ENCODE measurements around the gene RAPGEF2.
"Not testable (repeated sequence)": the region's sequence is repeated elsewhere in the genome, so short reads cannot be mapped to it uniquely, and the experiment has no call there.

The RAPGEF2 gene

DNA sequence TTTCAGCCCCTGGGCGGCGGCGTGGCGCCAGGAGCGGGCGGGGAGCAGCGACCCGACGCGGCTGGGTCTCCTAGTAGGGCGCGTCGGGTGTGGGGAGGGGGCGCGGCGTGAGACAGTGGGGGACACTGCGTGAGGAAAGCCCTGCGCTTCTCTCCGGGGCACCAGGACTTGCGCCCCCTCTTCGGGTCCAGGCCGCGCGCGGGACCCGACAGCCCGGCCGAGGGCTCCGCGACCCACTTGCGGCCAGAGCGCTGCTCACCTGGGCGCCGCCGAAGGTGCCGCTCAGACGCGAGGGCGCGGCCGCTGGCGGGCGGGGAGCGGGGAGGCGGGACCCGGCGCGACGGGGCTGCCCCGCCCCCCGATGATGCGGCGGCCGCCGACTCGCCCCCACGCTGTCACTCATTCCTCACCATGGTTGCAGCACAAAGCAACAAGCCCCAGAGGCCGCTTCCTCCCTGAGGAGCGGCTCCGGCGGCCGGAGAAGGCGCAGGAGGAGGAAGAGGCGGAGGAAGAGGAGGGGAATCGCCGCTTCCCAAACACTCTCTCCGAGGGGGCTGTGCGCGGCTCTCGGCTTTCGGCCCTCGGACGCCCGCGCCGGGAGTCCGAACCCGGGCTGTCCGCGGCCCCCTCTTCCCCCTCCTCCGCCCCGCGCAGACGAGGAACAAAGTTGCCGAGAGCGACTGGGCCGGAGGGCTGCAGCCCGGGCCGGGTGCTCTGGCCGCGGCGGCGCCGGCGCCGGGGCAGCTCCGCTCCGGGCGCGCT lies at the start of gene RAPGEF2:
TSS of gene RAPGEF2 (plus strand) at position 458 of the 762 bp plus-strand sequence. CDS start 1,084 bp downstream, outside the sequence.
- DNase-seq (ENCODE audit: low read depth) = peak; percentile 95

DNA sequence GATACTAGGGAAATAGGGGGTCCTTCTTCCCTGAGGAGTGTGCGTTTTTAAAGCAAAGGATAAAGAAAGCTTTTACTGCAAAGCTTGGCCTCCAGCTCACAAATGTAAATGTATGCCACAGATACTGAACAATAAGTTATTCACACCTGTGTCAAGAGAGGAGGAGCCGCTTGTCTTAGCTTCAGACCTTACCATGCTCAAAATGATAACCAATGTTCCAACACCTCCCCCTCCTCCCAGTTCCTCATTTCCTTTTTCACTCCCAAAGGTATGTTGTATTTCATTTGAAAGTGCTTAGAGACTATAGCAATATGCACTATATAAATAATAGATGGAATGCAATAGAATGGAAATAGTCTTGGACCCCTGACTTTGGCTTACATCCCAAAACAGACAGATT lies 47.0 kb upstream of the RAPGEF2 start:
- no peak for DNase-seq (ENCODE audit: low read depth)

GRCh38 chr4:159060161-159060560 lies 42.7 kb upstream of the RAPGEF2 start:
- no peak for DNase-seq (ENCODE audit: low read depth)

GRCh38 chr4:159062381-159062780 lies 40.5 kb upstream of the RAPGEF2 start:
- no peak for DNase-seq (ENCODE audit: low read depth)

DNA sequence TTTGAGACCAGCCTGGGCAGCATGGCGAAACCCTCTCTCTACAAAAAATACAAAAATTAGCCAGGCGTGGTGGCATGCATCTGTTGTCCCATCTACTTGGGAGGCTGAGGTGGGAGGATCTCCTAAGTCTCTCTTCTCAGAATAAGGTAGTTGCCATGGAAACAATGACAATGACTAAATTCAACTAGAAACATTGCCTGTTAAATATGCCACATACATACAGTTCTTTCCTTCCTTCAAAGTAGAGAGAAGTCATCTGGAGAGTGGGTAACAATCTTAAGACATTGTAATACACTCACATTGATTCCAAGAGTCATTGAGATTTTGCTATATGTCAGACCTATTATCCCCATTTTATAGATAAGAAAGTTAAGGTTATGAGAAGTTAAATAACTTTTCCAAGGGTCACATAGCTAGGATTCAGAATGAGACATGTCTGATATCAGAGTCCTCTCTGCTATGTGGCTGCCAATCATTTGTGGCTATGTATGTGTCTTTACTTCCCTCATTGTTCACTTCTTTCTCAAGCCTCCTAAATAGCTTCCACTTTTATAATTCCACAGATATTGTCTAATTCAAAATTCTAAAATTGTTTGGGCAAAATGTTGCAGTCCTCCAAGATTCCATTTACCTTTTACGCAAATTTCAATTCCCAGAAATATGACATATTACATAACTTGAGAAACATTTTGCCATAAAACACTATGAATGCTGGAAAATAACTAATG lies 37.2 kb upstream of the RAPGEF2 start:
- DNase-seq (ENCODE audit: low read depth) = no peak

DNA sequence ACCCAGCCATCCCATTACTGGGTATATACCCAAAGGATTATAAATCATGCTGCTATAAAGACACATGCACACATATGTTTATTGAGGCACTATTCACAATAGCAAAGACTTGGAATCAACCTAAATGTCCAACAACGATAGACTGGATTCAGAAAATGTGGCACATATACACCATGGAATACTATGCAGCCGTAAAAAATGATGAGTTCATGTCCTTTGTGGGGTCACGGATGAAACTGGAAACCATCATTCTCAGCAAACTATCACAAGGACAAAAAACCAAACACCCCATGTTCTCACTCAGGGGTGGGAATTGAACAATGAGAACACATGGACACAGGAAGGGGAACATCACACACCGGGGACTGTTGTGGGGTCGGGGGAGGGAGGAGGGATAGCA lies 34.7 kb upstream of the RAPGEF2 start:
- not testable (repeated sequence) for DNase-seq (ENCODE audit: low read depth)

DNA sequence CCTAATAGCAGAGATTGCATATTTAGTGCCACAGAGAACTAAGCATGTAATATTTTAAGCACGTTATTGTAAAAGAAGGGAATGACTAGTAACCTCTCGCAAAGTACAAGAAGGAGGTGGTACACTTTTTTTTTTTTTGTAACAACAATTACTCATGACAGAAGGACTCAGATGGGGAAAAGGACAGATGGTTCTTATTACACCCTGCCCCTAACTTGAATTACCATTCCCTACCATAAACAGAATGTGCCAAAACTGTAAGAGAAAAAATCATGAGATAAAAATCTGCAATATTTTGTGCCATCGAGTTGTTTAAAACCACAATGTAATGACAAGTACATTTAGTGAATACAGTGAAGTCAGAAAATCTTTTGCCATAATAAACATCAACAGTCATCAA lies 33.0 kb upstream of the RAPGEF2 start:
- DNase-seq (ENCODE audit: low read depth) = peak; percentile 92

- peak; percentile 85 for DNase-seq (ENCODE audit: low read depth)
These were observed 32.1 kb upstream of the RAPGEF2 start for GRCh38 chr4:159070742-159071141.

DNA sequence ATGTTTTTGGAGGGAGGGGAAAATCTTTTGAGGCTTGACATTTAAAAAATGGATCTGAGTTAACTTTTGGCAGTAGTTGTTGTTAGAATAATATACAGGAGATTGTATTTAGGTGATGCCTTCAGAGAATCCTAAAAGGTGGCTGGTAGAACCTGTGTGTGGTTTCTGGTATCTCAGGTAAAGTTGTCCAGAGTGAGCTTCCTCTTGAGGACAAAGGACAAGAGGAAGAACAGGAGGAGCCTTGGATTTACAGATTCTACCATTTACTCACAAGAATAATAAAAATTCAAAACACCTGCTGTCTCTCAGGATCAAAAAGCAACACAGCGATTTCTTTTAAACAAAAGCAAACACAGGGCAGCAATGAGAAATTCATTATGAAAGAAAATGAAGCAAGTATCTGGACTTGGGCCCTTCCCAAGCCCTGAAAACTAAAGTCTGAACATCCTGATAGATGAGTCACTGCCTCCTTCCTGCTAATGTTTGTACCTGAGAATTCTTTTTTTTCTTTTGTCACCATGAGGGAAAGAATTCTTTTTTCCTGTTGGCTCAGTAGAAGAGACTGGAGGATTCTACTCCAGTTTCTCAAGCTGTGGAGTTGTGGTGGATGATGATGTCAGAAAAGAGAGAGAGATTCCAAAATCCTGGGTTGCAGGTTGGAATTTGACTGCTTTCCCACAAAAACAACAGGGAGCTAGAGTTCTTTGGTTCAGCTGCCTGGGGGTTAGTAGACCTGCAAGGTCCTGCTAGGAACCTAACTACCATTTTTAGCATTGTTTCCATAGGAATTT lies 31.5 kb upstream of the RAPGEF2 start:
- DNase-seq (ENCODE audit: low read depth) = peak; percentile 42

- DNase-seq (ENCODE audit: low read depth) = no peak
These were observed 30.7 kb upstream of the RAPGEF2 start for GRCh38 chr4:159071969-159072765.

DNA sequence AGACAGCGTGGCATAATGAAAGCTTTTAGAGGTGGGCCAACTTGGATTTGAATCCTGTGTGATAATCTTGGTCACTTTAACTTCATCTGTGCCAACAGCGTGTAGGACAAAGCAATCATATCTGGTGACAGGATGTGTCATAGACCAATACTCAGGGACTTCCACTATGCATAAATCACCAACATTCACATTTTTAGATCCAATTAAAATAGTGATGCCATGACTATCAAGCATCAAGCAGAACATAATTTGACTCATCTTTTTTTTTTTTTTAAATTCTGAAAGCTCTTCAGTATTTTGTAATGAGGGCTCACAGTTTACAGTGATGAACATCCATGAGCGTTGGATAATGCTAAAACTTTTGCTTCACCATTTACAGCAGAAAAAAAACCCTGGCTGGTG lies 27.3 kb upstream of the RAPGEF2 start:
- DNase-seq (ENCODE audit: low read depth) = peak; percentile 55

- DNase-seq (ENCODE audit: low read depth) = not testable (repeated sequence)
These were observed 25.9 kb upstream of the RAPGEF2 start for GRCh38 chr4:159077018-159077417.

- DNase-seq (ENCODE audit: low read depth) = peak; percentile 39
These were observed 25.0 kb upstream of the RAPGEF2 start for GRCh38 chr4:159077702-159078495.

DNA sequence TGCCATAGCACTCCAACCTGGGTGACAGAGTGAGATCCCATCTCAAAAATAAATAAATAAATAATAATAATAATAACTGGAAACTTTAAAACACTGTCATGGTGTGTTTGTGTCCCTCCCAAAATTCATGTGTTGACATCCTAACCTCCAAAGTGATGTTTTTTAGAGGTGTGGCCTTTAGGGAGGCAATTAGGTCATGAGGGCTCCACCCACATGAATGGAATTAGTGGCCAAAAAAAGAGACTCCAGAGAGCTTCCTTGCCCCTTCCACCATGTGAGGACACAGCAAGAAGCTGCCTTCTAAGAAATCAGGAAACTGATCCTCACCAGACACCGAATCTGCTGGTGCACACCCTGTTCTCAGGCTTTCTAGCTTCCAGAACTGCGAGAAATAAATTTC lies 23.8 kb upstream of the RAPGEF2 start:
- no peak for DNase-seq (ENCODE audit: low read depth)

GRCh38 chr4:159086606-159087005 lies 16.3 kb upstream of the RAPGEF2 start:
- DNase-seq (ENCODE audit: low read depth) = no peak

- no peak for DNase-seq (ENCODE audit: low read depth)
These were observed 12.6 kb upstream of the RAPGEF2 start for GRCh38 chr4:159090255-159090654.

GRCh38 chr4:159094156-159094555 lies 8.7 kb upstream of the RAPGEF2 start:
- DNase-seq (ENCODE audit: low read depth) = not testable (repeated sequence)

DNA sequence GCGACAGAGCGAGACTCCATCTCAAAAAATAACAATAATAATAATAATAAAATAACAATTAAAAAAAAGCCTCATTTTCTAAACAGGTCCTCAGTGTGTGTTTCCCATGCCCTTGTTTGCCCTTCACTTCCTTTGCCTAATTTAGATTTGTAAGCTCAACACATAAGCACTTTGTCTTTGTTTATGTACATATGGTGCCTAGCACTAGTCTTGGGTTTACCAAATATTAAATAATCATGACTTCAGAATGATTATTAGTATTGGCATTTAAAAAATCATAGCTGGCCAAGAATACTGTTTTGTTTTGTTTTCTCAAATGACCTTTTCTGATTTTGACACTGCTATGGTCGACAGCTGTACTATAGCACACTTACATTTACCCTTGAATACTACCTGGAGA lies 6.4 kb upstream of the RAPGEF2 start:
- no peak for DNase-seq (ENCODE audit: low read depth)

DNA sequence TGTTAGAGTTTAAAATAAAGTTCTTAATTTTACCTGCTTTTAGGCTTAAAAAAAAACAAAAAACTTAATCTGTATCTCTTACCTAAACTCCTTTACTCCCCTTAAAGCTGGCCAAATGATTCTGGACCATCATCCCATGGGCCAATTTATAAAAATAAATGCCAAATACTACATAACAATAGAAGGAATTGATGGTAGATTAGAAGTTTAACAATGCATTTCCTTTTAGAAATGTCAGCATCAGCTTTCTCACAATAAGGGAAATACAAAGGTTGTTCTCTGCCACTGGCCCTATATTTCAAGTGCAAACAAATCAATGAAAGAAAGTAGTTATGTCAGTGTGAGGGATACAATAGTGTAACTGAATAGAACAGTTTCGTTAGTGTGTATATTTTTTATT lies 5.7 kb upstream of the RAPGEF2 start:
- DNase-seq (ENCODE audit: low read depth) = no peak

DNA sequence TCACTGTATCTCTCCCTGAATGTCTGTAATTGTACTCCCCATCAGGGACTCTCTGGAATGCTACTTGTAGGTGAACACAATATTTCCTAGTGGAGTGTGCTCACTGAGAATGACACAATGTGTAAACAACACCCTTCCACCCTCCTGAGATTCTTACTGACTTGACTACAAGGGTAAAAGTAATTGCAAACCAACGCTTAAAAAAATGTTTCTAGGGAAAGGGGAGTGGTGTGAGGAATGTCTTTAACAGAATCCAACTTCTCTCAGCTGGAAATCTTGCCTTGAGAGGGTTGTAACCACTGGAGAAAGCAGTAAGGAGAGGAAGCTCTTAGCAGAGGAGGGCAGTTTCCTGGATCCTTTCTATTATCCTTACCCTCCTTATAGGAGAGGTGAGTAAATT lies 5.1 kb upstream of the RAPGEF2 start:
- DNase-seq (ENCODE audit: low read depth) = no peak
